Measurements from ENCODE around the gene PEPD.

Gene PEPD

GRCh38 chr19:33535226-33535625 is 13.6 kb upstream of the PEPD start:
- no peak overlapping the region for H2BK5ac ChIP-seq (ENCODE audit: low read depth, low read length, poor library complexity, severe bottlenecking)
- H3K27me3 ChIP-seq (ENCODE audit: control insufficient read depth in 1 of 2, insufficient read depth in 1 of 2, low read length in 2 of 2): peaks cover 11 to 26% of the 10 kb centered on the region in 2 experiments
- no peaks in the 10 kb centered on the region for H3K36me3 ChIP-seq (ENCODE audit: control insufficient read depth in 1 of 2, insufficient read depth in 2 of 2, low read depth in 1 of 2, low read length in 2 of 2)
- H2AFZ ChIP-seq (ENCODE audit: low read depth, low read length): no peak overlapping the region
- no peak overlapping the region for H3K27ac ChIP-seq (ENCODE audit: low read length, poor library complexity, severe bottlenecking)
- no peak overlapping the region for H2AK5ac ChIP-seq (ENCODE audit: low read length, severe bottlenecking)
- no peak overlapping the region for H3K4me2 ChIP-seq (ENCODE audit: low read length, poor library complexity, severe bottlenecking)
- H3K14ac ChIP-seq (ENCODE audit: low read length in 2 of 2): no peak overlapping the region
- H2BK15ac ChIP-seq (ENCODE audit: low read depth, poor library complexity, severe bottlenecking): no peak overlapping the region
- H2BK12ac ChIP-seq (ENCODE audit: low read length in 2 of 2): no peak overlapping the region
- H3K4me1 ChIP-seq (ENCODE audit: control insufficient read depth, insufficient read depth, low read depth, low read length): no peaks in the 10 kb centered on the region
- DNase-seq: no peak
- H3K9ac ChIP-seq (ENCODE audit: low read length): no peak overlapping the region
- H3K4me3 ChIP-seq (ENCODE audit: insufficient read depth in 1 of 2, low read depth in 1 of 2, low read length in 2 of 2): no peak overlapping the region
- no peak overlapping the region for H3K18ac ChIP-seq (ENCODE audit: low read depth in 1 of 2, low read length in 2 of 2)
- WGBS: 58% methylated on average over 7 of the region's 8 CpGs
- H3K79me1 ChIP-seq (replicated peaks; ENCODE audit: low read length, poor library complexity, severe bottlenecking): no peaks in the 10 kb centered on the region
- no peaks in the 10 kb centered on the region for H3K9me3 ChIP-seq (ENCODE audit: control insufficient read depth, low read length)
- no peak overlapping the region for H2BK120ac ChIP-seq (ENCODE audit: low read depth, low read length)
- H4K91ac ChIP-seq (ENCODE audit: low read length): no peak overlapping the region
- H3K23ac ChIP-seq (ENCODE audit: low read length in 2 of 2): no peak overlapping the region
- no peak overlapping the region for H3K4ac ChIP-seq (ENCODE audit: low read depth in 1 of 2, low read length in 2 of 2)
- H4K8ac ChIP-seq (ENCODE audit: low read length): no peak overlapping the region

GRCh38 chr19:33532859-33533460 is 11.4 kb upstream of the PEPD start:
- Histone ChIP-seq H3K27ac (ENCODE audit: low read length, poor library complexity, severe bottlenecking) (no peak overlapping the region), H3K9me3 (ENCODE audit: control insufficient read depth, low read length) (no peaks in the 10 kb centered on the region), H2AK5ac (ENCODE audit: low read length, severe bottlenecking) (no peak overlapping the region), H3K9ac (ENCODE audit: low read length) (no peak overlapping the region), H2BK120ac (ENCODE audit: low read depth, low read length) (no peak overlapping the region), H3K4me3 (ENCODE audit: insufficient read depth in 1 of 2, low read depth in 1 of 2, low read length in 2 of 2) (no peak overlapping the region), H4K91ac (ENCODE audit: low read length) (no peak overlapping the region), H2BK15ac (ENCODE audit: low read depth, poor library complexity, severe bottlenecking) (no peak overlapping the region), H3K14ac (ENCODE audit: low read length in 2 of 2) (no peak overlapping the region), H3K4me2 (ENCODE audit: low read length, poor library complexity, severe bottlenecking) (no peak overlapping the region), H2BK5ac (ENCODE audit: low read depth, low read length, poor library complexity, severe bottlenecking) (no peak overlapping the region), H4K8ac (ENCODE audit: low read length) (no peak overlapping the region), H3K36me3 (ENCODE audit: control insufficient read depth in 1 of 2, insufficient read depth in 2 of 2, low read depth in 1 of 2, low read length in 2 of 2) (no peaks in the 10 kb centered on the region), H3K4ac (ENCODE audit: low read depth in 1 of 2, low read length in 2 of 2) (no peak overlapping the region), H3K4me1 (ENCODE audit: control insufficient read depth, insufficient read depth, low read depth, low read length) (no peaks in the 10 kb centered on the region), H3K79me1 (replicated peaks; ENCODE audit: low read length, poor library complexity, severe bottlenecking) (no peaks in the 10 kb centered on the region), H3K27me3 (ENCODE audit: control insufficient read depth in 1 of 2, insufficient read depth in 1 of 2, low read length in 2 of 2) (peaks cover 27 to 45% of the 10 kb centered on the region in 2 experiments), H3K18ac (ENCODE audit: low read depth in 1 of 2, low read length in 2 of 2) (no peak overlapping the region), H3K23ac (ENCODE audit: low read length in 2 of 2) (no peak overlapping the region), H2AFZ (ENCODE audit: low read depth, low read length) (no peak overlapping the region), H2BK12ac (ENCODE audit: low read length in 2 of 2) (no peak overlapping the region)
- WGBS: 23% methylated on average over 4 of the region's 6 CpGs
- DNase-seq: no peak

GRCh38 chr19:33530842-33531241 is 9.3 kb upstream of the PEPD start:
- H4K8ac ChIP-seq (ENCODE audit: low read length): no peak overlapping the region
- H3K36me3 ChIP-seq (ENCODE audit: control insufficient read depth in 1 of 2, insufficient read depth in 2 of 2, low read depth in 1 of 2, low read length in 2 of 2): no peaks in the 10 kb centered on the region
- H2BK5ac ChIP-seq (ENCODE audit: low read depth, low read length, poor library complexity, severe bottlenecking): no peak overlapping the region
- no peak overlapping the region for H2AK5ac ChIP-seq (ENCODE audit: low read length, severe bottlenecking)
- no peak for DNase-seq
- no peak overlapping the region for H3K23ac ChIP-seq (ENCODE audit: low read length in 2 of 2)
- H3K79me1 ChIP-seq (replicated peaks; ENCODE audit: low read length, poor library complexity, severe bottlenecking): no peaks in the 10 kb centered on the region
- no peak overlapping the region for H3K18ac ChIP-seq (ENCODE audit: low read depth in 1 of 2, low read length in 2 of 2)
- H3K4me3 ChIP-seq (ENCODE audit: insufficient read depth in 1 of 2, low read depth in 1 of 2, low read length in 2 of 2): no peak overlapping the region
- no peak overlapping the region for H2BK12ac ChIP-seq (ENCODE audit: low read length in 2 of 2)
- no peak overlapping the region for H2BK120ac ChIP-seq (ENCODE audit: low read depth, low read length)
- no peak overlapping the region for H3K27ac ChIP-seq (ENCODE audit: low read length, poor library complexity, severe bottlenecking)
- H4K91ac ChIP-seq (ENCODE audit: low read length): no peak overlapping the region
- H3K14ac ChIP-seq (ENCODE audit: low read length in 2 of 2): no peak overlapping the region
- no peak overlapping the region for H3K4ac ChIP-seq (ENCODE audit: low read depth in 1 of 2, low read length in 2 of 2)
- H2BK15ac ChIP-seq (ENCODE audit: low read depth, poor library complexity, severe bottlenecking): no peak overlapping the region
- H3K9me3 ChIP-seq (ENCODE audit: control insufficient read depth, low read length): no peaks in the 10 kb centered on the region
- H3K9ac ChIP-seq (ENCODE audit: low read length): no peak overlapping the region
- 65% methylated on average over 3 of the region's 4 CpGs for WGBS
- no peak overlapping the region for H3K4me2 ChIP-seq (ENCODE audit: low read length, poor library complexity, severe bottlenecking)
- peaks cover 34 to 53% of the 10 kb centered on the region in 2 experiments for H3K27me3 ChIP-seq (ENCODE audit: control insufficient read depth in 1 of 2, insufficient read depth in 1 of 2, low read length in 2 of 2)
- no peak overlapping the region for H2AFZ ChIP-seq (ENCODE audit: low read depth, low read length)
- no peaks in the 10 kb centered on the region for H3K4me1 ChIP-seq (ENCODE audit: control insufficient read depth, insufficient read depth, low read depth, low read length)

- 65% methylated on average over 3 of the region's 3 CpGs for WGBS
- no peak for DNase-seq
- no peak overlapping the region for H2AK5ac ChIP-seq (ENCODE audit: low read length, severe bottlenecking)
These were observed 8.7 kb upstream of the PEPD start for GRCh38 chr19:33530296-33530695.

More at GRCh38 chr19:33530296-33530695, 8.7 kb upstream of the PEPD start:
- Histone ChIP-seq H3K18ac (ENCODE audit: low read depth in 1 of 2, low read length in 2 of 2) (no peak overlapping the region), H3K23ac (ENCODE audit: low read length in 2 of 2) (no peak overlapping the region), H3K4ac (ENCODE audit: low read depth in 1 of 2, low read length in 2 of 2) (no peak overlapping the region), H3K14ac (ENCODE audit: low read length in 2 of 2) (no peak overlapping the region), H3K79me1 (replicated peaks; ENCODE audit: low read length, poor library complexity, severe bottlenecking) (no peaks in the 10 kb centered on the region), H2BK12ac (ENCODE audit: low read length in 2 of 2) (no peak overlapping the region), H3K4me3 (ENCODE audit: insufficient read depth in 1 of 2, low read depth in 1 of 2, low read length in 2 of 2) (no peak overlapping the region), H3K9ac (ENCODE audit: low read length) (no peak overlapping the region), H2BK15ac (ENCODE audit: low read depth, poor library complexity, severe bottlenecking) (no peak overlapping the region), H2BK120ac (ENCODE audit: low read depth, low read length) (no peak overlapping the region), H3K9me3 (ENCODE audit: control insufficient read depth, low read length) (no peaks in the 10 kb centered on the region), H3K36me3 (ENCODE audit: control insufficient read depth in 1 of 2, insufficient read depth in 2 of 2, low read depth in 1 of 2, low read length in 2 of 2) (no peaks in the 10 kb centered on the region), H4K8ac (ENCODE audit: low read length) (no peak overlapping the region), H2BK5ac (ENCODE audit: low read depth, low read length, poor library complexity, severe bottlenecking) (no peak overlapping the region), H4K91ac (ENCODE audit: low read length) (no peak overlapping the region), H3K4me2 (ENCODE audit: low read length, poor library complexity, severe bottlenecking) (no peak overlapping the region), H2AFZ (ENCODE audit: low read depth, low read length) (no peak overlapping the region), H3K27me3 (ENCODE audit: control insufficient read depth in 1 of 2, insufficient read depth in 1 of 2, low read length in 2 of 2) (peaks cover 34 to 55% of the 10 kb centered on the region in 2 experiments), H3K27ac (ENCODE audit: low read length, poor library complexity, severe bottlenecking) (no peak overlapping the region), H3K4me1 (ENCODE audit: control insufficient read depth, insufficient read depth, low read depth, low read length) (no peaks in the 10 kb centered on the region)

All from mesenchymal stem cell (in vitro differentiated cells and primary cell).